M059J (cell line): ENCODE results near the gene GPC6. TPM values are rescaled to one million over a fixed set of nuclear protein-coding genes. Genes with fewer than 3 reads are reported as not detected.

Source experiments
- DNase-seq: peaks from one replicate; pipeline ENCODE4 v3.0.0-alpha.2; 2012; ENCODE audit warnings: low read depth
- total RNA-seq: library from RNA; depleted of rRNA; stranded (reverse); fragments of >200 nt; shearing (Covaris generic); gene quantifications from 2 replicates; pipeline ENCODE4 v1.2.3, GENCODE V29; 2014

The GPC6 gene
- total RNA-seq, 1 experiment from 2014 or later, result 0.71 TPM

DNA sequence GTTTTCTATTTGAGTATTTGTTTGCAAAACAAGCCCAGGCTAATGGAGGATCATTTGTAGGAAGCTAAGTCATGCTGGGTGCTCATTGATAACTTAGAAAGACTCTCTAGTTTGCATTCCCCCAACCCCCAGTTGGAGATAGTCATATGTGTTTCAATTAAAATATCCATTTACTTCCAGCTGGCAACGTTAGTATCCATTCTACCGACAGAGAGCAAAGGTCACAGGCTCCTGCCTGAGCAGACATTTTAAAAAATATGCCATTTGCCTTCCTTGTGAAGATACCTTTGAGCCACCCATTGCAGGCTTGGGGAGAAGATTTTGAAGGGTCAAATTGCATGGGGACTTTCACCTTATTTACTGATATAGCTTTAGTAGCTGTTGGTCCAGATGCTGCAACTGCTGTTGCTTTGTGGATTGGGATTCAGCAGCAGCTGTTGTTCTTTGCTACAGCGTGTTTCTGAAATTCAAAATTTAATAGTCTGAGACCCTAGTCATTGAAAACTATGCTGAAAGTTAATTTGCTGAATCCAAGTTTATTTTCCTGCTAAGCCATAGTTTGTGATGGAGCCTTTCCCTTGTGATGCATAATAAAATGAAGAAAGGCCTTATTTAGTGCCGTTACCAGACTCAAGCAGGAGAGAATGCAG lies 335.1 kb downstream of the GPC6 start:
- no peak for DNase-seq

DNA sequence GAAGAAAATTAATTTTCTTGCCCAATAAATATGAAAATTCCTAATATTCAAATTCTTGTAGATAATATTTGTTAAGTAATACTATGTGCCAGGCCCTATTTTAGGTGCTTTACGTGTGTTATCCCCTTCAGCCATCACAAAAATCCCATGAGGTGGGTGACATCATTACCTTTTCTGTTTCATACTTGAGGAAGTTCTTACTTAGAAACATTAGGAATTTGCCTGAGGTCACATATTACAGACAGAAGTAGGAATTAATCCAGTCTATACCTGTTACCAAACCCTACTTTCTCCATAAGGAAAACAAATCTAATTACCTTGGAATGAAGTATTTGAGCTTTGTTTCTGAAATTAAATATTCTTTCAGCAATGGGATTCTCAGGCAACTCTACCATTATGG lies 336.1 kb downstream of the GPC6 start:
- no peak for DNase-seq

DNA sequence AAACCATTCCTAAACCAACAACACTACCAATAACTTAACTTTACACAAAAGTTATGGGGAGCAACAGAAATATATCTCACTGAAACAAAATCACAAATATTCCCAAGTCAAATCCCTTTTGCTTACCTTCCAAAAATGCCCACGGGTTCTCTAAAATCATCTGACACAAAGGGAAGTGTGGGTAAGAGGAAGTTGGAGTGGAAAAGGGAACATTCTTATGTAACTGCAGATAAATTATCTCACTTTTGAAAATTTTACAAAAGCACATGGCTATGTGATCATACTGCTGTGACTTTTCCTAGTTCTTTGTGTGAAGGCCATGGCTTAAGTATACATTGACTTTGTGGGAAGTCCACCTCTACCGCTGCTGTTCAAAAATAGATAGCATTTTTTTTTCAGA lies 350.5 kb downstream of the GPC6 start:
- DNase-seq, result no peak

DNA sequence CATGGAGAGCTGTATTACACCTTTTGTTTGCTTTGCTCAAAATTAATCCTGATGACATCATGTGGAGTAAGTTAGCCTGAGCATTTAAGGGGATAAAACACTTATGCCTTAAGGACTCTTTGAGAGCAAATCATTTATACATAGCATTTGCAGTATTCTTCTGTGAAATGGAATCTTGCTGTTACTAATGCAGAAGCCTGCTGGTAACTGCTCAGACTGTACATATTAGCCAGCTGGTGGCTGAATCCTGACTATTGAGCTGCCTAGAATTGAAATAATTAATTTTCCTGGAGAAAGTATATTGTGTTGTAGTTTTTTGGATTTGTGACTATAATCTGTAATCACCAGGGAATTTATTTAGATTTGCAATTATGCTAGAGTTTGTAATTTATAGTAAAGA lies 363.2 kb downstream of the GPC6 start:
- DNase-seq, result no peak

DNA sequence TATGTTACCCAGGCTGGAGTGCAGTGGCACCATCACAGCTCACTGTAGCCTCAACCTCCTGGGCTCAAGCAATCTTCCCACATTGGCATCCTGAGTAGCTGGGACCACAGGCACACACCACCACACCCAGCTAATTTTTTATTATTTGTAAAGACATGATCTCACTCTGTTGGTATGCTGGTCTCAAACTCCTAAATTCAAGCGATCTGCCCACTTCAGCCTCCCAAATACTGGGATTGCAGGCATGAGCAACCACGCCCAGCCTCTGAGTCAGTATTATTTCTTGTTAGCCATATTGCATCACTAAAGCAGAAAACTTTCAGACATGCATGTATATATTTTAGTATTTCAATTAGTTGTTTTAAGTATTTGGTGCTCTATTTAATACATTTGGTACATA lies 376.4 kb downstream of the GPC6 start:
- peak; percentile 45 for DNase-seq

DNA sequence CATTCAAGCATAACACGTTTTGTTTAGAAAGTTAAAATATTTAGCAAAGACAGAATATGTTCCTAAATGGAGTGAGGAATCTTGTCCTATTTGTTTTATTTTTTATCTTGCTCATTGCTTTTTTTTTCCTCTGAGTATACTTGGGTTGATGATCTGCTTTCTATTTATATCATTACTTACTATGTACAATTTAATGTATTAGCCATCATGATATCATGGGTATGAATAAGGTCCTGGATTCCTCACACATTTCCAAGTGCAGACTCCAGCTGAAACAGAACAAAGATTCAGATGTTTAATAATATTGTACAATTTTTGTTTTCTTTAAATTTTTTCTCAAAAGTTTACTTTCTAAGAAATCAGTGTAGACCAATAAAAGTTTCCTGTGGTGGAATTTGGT lies 388.2 kb downstream of the GPC6 start:
- no peak for DNase-seq

DNA sequence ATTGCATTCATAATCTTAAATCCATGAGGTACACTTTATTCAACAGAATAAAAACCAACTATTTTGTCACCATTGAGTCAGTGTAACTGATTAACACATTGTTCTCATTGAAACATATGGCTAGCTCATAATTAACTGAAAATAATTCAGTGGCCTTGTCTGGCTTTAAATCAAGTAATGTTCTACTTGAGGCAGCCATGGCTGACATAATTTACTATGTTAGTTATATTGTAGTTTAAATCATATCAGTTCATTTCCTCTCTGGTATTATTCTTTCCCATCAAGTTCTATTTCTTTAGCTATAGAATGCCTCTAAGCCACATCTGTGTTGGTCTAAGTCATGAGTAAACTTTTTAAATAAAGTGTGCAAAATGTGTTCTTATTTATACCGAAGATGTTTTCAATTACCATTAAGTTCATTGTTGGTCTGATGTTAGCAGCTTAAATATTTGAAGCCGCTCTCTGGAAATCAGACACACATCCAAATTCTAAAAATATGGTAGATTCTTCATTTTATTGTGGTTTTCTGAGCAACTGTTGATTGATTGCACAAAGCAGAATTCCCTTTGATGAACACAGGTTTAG lies 393.7 kb downstream of the GPC6 start:
- DNase-seq, result no peak

DNA sequence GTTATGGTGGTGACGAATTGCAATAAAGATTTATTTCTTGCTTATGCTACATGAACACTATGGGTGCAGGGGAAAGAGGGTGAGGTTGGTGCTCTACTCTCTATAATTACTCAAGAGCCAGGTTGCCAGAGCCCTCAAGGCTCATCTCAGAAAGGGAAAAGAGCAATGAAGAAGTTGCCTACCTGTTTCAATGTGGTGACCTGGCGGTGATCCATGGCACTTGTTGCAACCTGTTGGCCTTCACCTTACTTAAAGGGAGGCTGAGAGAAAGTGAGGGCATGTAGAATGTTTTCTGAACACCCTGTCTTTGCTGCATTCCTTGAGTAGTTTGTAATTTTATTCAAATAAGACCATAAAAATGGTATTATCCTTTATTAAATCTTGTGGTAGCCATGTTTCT lies 394.4 kb downstream of the GPC6 start:
- DNase-seq, result no peak

DNA sequence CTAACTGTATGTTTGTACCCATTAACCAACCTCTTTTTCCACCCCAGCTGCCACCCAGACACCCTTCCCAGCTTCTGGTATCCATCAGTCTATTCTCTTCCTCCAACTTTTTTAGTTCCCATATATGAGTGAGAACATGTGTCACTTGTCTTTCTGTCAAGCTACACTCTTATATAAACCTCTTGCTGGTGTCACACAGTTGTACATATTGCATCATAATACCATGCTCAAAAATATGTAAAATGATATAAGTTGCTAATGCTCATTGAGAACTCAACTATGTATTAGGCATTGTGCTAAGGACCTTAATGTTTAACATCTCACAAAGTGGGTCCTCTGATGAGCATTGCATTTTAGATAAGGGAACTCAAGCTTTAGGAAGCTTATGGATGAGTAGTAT lies 395.4 kb downstream of the GPC6 start:
- DNase-seq, result no peak

DNA sequence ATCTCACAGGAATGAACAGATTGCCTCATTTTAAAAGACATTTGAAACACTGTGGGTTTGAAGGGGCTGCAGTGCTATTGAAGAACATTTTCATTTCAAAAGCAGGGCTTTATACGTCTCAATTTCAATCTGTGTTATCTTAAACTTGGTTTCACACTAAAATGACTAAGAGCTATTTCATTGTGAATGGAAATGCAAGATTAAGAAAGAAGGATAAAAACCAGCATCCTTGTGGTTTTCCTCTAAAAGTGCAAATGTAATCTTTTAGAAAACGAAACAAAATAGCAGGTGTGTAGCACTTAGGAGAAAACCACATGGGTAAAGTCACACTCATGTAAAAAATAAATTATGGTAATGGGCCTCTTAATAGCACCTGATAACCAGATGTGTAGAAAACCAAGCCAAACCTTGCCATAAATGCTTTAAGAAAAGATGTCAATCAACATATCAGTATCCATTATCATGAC lies 397.7 kb downstream of the GPC6 start:
- no peak for DNase-seq

DNA sequence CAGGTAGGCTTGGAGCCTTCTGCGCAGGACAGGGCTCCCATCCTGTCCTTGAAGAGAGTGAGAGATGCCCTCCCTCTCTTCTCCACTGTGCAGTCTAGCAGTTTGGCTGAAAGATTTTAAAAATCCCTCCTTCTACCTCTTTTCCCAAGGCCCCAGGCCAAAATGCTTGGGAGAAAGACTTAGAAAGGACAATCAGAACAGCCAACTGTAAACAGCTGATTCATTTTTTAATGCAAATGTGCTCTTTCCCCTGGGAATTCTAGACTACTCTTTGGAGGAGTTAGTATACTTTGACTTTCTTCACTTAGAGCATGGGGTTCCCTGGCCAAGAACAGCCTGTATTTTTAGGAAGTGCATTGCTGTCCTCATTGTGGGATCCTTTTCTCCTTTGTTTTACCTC lies 398.9 kb downstream of the GPC6 start:
- no peak for DNase-seq

DNA sequence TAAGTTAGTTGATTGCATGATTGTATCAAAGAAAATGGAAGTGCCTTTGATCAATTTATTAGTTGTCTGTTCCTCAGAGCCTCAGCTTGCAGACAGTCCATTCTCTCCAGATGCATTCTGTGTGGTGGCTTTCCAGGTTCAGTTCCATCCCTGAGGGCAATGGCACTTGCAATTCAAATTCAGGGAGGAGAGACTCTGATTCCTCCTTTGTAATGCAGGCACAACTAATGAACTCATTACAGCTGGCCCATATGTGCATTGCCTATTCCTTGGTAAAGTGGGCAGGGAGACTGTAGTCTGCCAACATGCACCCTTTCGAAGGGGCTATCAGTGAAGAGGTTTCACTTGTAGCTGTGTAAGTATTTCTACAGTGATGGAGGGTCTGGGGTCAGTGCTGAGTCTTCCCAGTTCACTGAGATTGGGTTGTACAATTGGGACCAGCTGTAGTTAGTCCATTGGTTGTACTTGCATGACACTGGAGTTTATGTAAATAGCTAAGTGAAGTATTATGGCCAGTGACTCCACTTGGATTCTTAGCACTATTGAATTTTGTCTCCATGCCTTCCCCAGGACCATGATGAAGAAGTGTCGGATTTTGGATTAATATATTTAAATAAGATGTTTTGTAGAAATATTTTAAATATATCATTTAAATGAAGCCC lies 401.7 kb downstream of the GPC6 start:
- no peak for DNase-seq

DNA sequence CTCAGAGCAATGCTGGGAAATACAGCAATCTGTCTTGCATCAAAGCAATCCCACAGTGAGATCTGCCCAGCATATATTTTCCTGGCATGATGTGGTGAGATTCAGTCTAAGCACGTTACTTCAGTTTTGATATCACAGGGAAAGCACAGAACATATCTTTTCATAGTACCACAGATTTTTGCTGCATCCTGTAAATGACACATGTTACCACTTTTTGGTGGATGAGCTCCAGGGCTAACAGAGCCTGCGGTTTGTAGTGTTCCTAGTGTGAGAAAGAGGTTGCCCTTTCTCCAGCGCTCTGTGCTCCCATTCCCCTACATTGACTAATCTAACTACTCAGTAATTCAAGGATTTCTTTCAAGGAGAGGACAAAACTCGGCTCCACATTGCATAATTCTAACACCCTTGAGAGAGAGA lies 409.0 kb downstream of the GPC6 start:
- DNase-seq, result peak; percentile 5

DNA sequence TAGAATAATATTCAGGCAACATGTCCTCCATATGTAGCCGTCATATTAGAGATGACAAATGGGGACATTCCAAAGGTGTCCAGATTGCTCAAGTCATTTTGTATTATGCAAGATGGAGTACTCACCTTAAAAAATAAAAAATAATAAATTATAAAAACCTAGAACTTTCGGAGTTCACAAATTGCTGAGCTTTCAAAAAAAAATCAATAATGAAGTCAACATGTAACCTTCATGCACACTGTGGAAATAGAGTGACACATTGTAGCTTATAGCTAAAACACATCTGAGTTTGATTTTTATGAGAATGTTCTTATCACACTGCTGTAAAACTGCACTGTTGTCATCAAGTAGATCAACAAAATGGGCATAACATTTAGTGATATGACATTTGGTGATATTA lies 411.2 kb downstream of the GPC6 start:
- no peak for DNase-seq

DNA sequence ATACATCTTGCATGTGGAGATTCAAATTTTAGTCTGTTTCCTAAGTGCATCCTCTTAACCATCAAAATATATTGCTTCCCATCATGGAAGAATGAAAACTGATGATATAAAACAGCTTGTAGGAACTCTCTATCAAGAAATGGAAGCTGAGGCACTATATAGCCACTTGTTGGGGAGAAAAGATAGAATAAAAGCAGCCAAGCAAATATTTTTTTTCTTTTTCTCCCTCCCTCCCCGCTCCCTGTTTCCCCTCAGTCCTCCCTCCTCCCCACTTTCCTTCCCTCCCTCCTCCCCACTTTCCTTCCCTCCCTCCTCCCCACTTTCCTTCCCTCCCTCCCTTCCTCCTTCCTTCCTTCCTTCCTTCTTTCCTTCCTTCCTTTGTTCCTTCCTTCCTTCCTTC lies 413.8 kb downstream of the GPC6 start:
- no peak for DNase-seq

DNA sequence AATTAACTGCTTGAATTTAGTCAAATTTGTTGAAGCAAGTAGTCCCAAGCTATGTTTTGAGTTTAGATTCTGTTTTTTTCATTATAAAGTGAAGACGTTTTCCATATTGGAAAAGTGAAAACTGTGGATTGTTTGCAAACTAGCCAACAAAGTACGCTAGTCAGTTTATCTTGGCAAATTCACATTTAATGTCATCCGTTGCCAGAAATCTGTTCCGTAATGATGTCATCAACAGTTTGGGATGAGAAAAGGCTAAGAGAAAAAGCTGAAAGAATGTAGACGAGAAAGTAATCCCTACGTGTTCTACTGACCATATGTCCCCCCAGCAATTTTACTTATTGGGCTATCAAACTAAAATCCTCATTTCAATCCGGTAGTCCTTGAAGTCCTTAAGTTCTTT lies 419.6 kb downstream of the GPC6 start:
- DNase-seq, result no peak

DNA sequence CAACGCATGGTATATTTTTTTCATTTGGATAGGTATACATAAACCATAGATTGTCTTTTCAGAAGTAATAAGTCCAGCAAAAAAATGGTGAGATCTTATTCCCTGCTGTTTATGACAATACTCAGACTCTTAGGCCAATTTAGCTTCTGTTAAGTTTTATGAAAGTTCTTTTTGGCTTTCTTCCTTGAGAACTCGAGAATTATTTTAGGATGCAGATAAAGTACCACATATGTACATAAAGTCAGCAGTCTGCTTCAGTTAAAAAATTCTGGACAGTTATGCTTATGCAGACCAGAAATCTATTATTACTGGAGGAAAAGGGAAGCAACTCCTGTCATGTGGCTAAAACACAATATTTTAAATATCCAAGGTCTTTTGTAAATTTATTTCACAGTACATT lies 422.9 kb downstream of the GPC6 start:
- no peak for DNase-seq

DNA sequence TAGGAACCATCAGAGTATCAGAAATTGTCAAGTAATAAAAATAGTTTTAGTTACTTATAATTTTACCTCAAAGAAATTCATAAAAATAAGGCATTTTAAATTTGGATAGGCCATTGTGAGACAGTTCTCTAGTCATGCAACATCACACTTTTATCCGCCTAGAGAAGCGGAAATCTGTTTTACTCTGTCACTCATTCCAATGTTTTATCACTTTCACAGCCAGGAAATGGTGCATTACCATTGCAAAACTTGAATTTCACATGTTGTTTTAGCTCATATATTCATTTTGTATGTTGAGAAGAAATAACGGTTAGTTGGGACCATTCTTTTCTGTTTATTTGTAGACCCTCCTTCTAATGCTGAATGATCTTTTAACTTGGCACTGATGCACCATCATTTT lies 427.2 kb downstream of the GPC6 start:
- no peak for DNase-seq

DNA sequence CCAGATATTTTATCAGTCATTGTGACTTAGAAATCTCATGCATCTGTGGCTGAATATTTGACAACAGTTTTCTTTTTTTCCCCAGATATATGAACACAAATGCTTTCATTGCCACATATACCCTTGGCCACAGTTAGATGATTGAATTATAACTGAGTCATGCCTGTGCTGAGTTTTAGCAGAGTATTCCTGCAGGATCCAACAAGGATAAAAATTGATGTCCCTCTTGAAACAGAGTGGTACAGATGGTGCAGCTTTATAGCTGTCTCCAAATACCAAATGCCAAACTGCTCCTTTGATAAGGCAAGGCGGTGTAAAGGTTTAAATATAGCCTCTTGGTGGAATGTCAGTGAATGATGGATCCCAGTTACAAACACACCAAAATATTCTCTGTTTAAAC lies 428.5 kb downstream of the GPC6 start:
- no peak for DNase-seq

DNA sequence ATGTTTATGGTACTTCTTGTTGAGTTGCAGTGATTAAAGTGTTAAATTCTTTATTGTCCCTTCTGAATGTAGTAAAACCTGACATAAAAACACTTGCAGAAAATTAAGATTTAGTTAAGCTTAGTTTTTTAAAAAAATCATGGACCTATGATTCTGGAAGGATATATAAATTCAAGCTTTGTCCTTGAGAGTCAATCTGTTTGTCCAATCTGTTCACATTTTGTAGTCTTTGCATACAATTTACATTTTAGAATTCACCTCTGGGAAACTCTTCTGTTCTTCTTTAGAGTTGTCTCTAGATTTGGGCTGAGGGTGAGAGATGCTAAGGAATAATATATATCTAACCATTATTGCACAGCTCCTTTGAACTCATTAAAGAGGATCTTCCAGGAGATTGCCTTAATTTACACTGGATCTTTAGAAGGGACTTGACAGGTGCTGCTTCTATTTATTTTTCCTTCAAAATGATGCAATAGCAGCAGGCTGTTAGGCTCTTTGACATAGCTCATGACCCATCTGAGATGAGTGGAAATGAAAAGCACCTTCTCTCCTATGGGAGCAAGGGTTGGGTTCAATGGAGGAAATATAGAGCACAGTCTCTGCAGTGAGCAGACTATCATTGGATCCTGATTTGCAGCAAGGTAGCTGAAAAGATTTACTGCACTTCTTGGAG lies 433.9 kb downstream of the GPC6 start:
- no peak for DNase-seq

DNA sequence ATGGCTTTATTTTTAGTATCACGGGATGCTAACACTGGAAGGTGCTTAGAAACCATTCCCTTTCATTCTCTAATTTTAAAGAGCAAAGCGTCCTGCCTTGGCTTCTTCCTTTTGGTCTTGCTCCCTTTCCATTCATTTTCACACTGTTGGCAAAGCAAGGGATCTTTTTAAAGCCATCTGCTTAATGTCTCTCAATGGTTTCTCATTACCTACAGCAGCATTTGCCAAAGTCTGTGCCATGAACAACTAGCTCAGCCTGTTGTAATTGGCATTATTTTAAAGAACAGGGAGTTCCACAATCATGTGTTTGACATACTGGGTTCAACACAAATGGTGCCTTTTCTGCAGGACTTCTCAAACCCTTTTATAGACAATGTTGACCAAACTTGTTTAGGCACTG lies 444.3 kb downstream of the GPC6 start:
- DNase-seq, result no peak

DNA sequence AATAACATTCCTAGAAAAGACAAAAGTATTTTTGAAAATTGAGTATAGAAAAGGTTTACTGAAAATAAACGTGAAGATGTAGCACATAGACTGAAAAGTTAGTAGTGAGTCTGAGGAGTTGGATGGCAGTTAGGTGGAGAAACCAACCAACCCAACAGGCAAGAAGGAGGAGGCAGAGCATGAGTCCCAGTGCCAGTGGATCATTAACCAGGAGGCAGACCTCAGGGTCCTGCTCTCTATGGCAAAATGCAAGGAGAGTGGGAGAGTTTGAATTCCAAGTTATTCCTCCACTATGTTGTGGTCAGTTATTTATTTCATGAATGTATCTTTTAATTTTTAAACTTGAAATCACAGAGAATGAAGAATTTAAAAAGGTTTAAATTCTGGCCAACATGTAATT lies 446.4 kb downstream of the GPC6 start:
- no peak for DNase-seq

DNA sequence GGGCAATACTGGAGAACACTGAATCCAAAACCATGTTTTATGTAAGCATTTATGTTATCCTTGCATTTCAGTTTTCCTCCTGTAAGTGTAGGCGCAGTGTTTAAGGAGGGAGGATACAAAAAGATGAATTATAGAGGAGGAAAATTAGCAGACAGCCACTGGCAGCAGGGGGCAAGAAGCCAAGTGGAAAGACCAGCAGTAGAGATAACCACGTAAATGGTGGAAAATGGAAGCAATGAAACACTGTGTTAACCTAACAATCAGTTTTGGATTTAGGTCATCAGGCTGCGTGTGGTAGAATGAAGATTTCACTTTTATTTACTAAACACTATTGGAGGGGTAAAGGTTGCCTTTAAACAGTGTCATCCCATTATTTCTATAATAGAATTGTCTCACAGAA lies 447.3 kb downstream of the GPC6 start:
- DNase-seq, result no peak
